Neural progenitor cell (in vitro differentiated cells): ENCODE data around the gene ADGRF1. TPM values are rescaled to one million over a fixed set of nuclear protein-coding genes. Genes with fewer than 3 reads are reported as not detected.

ENCODE experiments used
- DNase-seq: peaks from one replicate; pipeline ENCODE4 v3.0.0-alpha.2; 2016; ENCODE audit warnings: low spot score
- H2AFZ ChIP-seq: fragments of 200-600 bp; sonication (generic); replicated peaks from 2 replicates; pipeline ENCODE4 v1.6.1; 2016; ENCODE audit warnings: antibody characterized with exemption
- H3F3A ChIP-seq: fragments of 200-600 bp; sonication (generic); 2 replicates; pipeline ENCODE4 v1.6.1; 2016; ENCODE audit warnings: antibody characterized with exemption, low read depth
- H3K27ac ChIP-seq: fragments of 200-600 bp; sonication (generic); 2 replicates; pipeline ENCODE4 v1.5.1; 2016; ENCODE audit warnings: mild to moderate bottlenecking
- H3K27me3 ChIP-seq: fragments of 200-600 bp; sonication (generic); 2 replicates; pipeline ENCODE4 v1.6.1; 2016; ENCODE audit warnings: mild to moderate bottlenecking, moderate library complexity
- H3K36me3 ChIP-seq: fragments of 200-600 bp; sonication (generic); 2 replicates; pipeline ENCODE4 v1.5.1; 2016
- H3K4me1 ChIP-seq: fragments of 200-600 bp; sonication (generic); 2 replicates; pipeline ENCODE4 v1.6.1; 2016; ENCODE audit warnings: mixed run types
- H3K4me2 ChIP-seq: fragments of 200-600 bp; sonication (generic); 2 replicates; pipeline ENCODE4 v1.6.1; 2016
- H3K4me3 ChIP-seq: fragments of 200-600 bp; sonication (generic); 2 replicates; pipeline ENCODE4 v1.5.1; 2016
- H3K79me2 ChIP-seq: fragments of 200-600 bp; sonication (generic); 2 replicates; pipeline ENCODE4 v1.6.1; 2016; ENCODE audit warnings: low read depth
- H3K9ac ChIP-seq: fragments of 200-600 bp; sonication (generic); 2 replicates; pipeline ENCODE4 v1.6.1; 2016
- H3K9me3 ChIP-seq: fragments of 200-600 bp; sonication (generic); 2 replicates; pipeline ENCODE4 v1.5.1; 2016; ENCODE audit warnings: low read depth
- H4K20me1 ChIP-seq: fragments of 200-600 bp; sonication (generic); 2 replicates; pipeline ENCODE4 v1.6.1; 2016; ENCODE audit warnings: low read depth
- H3K27ac Mint-ChIP-seq: 3 replicates; pipeline ENCODE4 v1.8.0; 2021; ENCODE audit warnings: mixed read lengths
- H3K27me3 Mint-ChIP-seq: 2 replicates; pipeline ENCODE4 v1.8.0; 2022; ENCODE audit warnings: low read depth, mild to moderate bottlenecking, inconsistent platforms, moderate library complexity, mixed read lengths; ENCODE audit not compliant: insufficient read depth
- H3K36me3 Mint-ChIP-seq: 3 replicates; pipeline ENCODE4 v1.8.0; 2021; ENCODE audit warnings: mixed read lengths
- H3K4me1 Mint-ChIP-seq: 3 replicates; pipeline ENCODE4 v1.8.0; 2021; ENCODE audit warnings: mixed read lengths
- H3K4me3 Mint-ChIP-seq: 3 replicates; pipeline ENCODE4 v1.8.0; 2021; ENCODE audit warnings: mild to moderate bottlenecking, moderate library complexity, mixed read lengths
- H3K9me3 Mint-ChIP-seq: 3 replicates; pipeline ENCODE4 v1.8.0; 2020; ENCODE audit warnings: mixed read lengths
- EZH2 ChIP-seq: fragments of 200-600 bp; sonication (generic); IDR thresholded peaks from 2 replicates; pipeline ENCODE4 v1.6.1; 2017; ENCODE audit warnings: antibody characterized with exemption, mild to moderate bottlenecking, moderate library complexity
- EZH2phosphoT487 ChIP-seq: fragments of 200-600 bp; sonication (generic); IDR thresholded peaks from 2 replicates; pipeline ENCODE4 v1.6.1; 2017; ENCODE audit warnings: antibody characterized with exemption
- total RNA-seq: library from RNA; depleted of rRNA; stranded (reverse); fragments of >200 nt; gene quantifications from 2 replicates; pipeline ENCODE4 v1.2.3, GENCODE V29; 2015; ENCODE audit warnings: low replicate concordance
- TF ChIP-seq, protein P1 (sequence below): fragments of 200-600 bp; sonication (generic); IDR thresholded peaks from 2 replicates; pipeline ENCODE4 v1.5.1; 2017; ENCODE audit warnings: antibody characterized with exemption, mild to moderate bottlenecking

ADGRF1 gene
- total RNA-seq, 1 donor from 2014 or later: not detected

DNA sequence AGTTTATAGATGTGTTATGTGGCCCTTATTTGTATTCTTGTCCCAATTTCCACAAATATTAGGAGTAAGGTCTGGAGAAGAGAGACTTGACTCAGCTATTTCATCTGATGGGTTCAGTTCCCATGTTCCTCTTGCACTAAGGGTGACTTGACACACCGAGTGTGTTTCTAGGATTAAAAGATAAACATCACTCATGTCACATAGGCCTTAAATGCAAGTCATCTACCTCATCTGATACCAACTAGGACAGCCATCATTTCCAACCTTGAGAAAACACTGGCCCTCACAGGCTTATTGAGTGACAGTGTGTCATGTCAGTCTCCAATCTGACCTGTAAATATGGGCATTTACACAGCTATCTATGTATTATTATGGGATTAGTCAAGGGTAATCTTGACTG is 67.3 kb downstream of the ADGRF1 start:
- Histone ChIP-seq H3F3A (no peaks in the 10 kb centered on the region), H3K27ac (no peak overlapping the region), H3K79me2 (no peaks in the 10 kb centered on the region), H3K4me1 (no peaks in the 10 kb centered on the region), H4K20me1 (no peaks in the 10 kb centered on the region), H3K4me3 (no peak overlapping the region), H3K27me3 (no peaks in the 10 kb centered on the region), H2AFZ (no peak overlapping the region), H3K9me3 (no peaks in the 10 kb centered on the region), H3K9ac (no peak overlapping the region), H3K4me2 (no peak overlapping the region), H3K36me3 (no peaks in the 10 kb centered on the region)
- no peak for DNase-seq
- H3K4me3 Mint-ChIP-seq: no peak overlapping the region
- TF ChIP-seq, protein P1, sequence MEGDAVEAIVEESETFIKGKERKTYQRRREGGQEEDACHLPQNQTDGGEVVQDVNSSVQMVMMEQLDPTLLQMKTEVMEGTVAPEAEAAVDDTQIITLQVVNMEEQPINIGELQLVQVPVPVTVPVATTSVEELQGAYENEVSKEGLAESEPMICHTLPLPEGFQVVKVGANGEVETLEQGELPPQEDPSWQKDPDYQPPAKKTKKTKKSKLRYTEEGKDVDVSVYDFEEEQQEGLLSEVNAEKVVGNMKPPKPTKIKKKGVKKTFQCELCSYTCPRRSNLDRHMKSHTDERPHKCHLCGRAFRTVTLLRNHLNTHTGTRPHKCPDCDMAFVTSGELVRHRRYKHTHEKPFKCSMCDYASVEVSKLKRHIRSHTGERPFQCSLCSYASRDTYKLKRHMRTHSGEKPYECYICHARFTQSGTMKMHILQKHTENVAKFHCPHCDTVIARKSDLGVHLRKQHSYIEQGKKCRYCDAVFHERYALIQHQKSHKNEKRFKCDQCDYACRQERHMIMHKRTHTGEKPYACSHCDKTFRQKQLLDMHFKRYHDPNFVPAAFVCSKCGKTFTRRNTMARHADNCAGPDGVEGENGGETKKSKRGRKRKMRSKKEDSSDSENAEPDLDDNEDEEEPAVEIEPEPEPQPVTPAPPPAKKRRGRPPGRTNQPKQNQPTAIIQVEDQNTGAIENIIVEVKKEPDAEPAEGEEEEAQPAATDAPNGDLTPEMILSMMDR: no peak
- no peak overlapping the region for H3K27ac Mint-ChIP-seq
- no peaks in the 10 kb centered on the region for H3K36me3 Mint-ChIP-seq
- peaks cover 2% of the 10 kb centered on the region for H3K27me3 Mint-ChIP-seq
- no peaks in the 10 kb centered on the region for H3K4me1 Mint-ChIP-seq
- H3K9me3 Mint-ChIP-seq: no peaks in the 10 kb centered on the region

DNA sequence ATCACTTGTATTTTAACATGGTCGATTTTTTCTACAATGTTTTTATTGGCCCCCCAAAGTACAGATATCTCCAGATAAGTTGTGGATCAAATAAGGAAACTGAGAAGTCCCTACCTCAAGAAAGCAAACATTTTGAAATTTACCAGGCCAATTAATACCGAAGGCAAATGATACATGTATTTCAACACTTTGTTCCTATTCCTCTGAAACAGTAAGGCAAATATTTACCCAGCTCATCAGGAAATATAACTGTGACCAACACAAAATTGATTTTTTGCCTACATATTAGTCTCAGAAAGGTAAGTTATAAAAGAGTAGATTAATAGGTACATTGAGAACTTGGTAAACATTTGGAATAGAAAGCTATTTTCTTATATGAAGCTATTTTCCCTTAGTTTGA is 69.1 kb downstream of the ADGRF1 start:
- Histone ChIP-seq H3K4me3 (no peak overlapping the region), H3K9me3 (no peaks in the 10 kb centered on the region), H3K4me2 (no peak overlapping the region), H4K20me1 (no peaks in the 10 kb centered on the region), H3K9ac (no peak overlapping the region), H3K79me2 (no peaks in the 10 kb centered on the region), H3K36me3 (no peaks in the 10 kb centered on the region), H3K27ac (no peak overlapping the region), H2AFZ (no peak overlapping the region), H3K4me1 (no peaks in the 10 kb centered on the region), H3K27me3 (no peaks in the 10 kb centered on the region), H3F3A (no peaks in the 10 kb centered on the region)
- no peak overlapping the region for H3K4me3 Mint-ChIP-seq
- no peaks in the 10 kb centered on the region for H3K36me3 Mint-ChIP-seq
- H3K27me3 Mint-ChIP-seq: no peaks in the 10 kb centered on the region
- DNase-seq: no peak
- H3K4me1 Mint-ChIP-seq: no peaks in the 10 kb centered on the region
- TF ChIP-seq EZH2phosphoT487: no peak
- no peak for TF ChIP-seq EZH2
- no peak overlapping the region for H3K27ac Mint-ChIP-seq
- no peaks in the 10 kb centered on the region for H3K9me3 Mint-ChIP-seq

- TF ChIP-seq EZH2 (no peak), EZH2phosphoT487 (no peak)
- TF ChIP-seq, protein P1: no peak
- no peak for DNase-seq
- Histone ChIP-seq H3F3A (no peaks in the 10 kb centered on the region), H3K27ac (no peak overlapping the region), H3K9me3 (no peaks in the 10 kb centered on the region), H3K79me2 (no peaks in the 10 kb centered on the region), H3K4me3 (no peak overlapping the region), H3K27me3 (no peaks in the 10 kb centered on the region), H2AFZ (no peak overlapping the region), H3K4me2 (no peak overlapping the region), H4K20me1 (no peaks in the 10 kb centered on the region), H3K36me3 (no peaks in the 10 kb centered on the region), H3K9ac (no peak overlapping the region), H3K4me1 (no peaks in the 10 kb centered on the region)
- no peaks in the 10 kb centered on the region for H3K27me3 Mint-ChIP-seq
- H3K4me1 Mint-ChIP-seq: no peaks in the 10 kb centered on the region
- no peak overlapping the region for H3K27ac Mint-ChIP-seq
- no peak overlapping the region for H3K4me3 Mint-ChIP-seq
- H3K36me3 Mint-ChIP-seq: no peaks in the 10 kb centered on the region
- H3K9me3 Mint-ChIP-seq: no peaks in the 10 kb centered on the region
Observed at GRCh38 chr6:46972531-46972930, 69.6 kb downstream of the ADGRF1 start.

GRCh38 chr6:46969206-46969605 is 72.9 kb downstream of the ADGRF1 start:
- Histone ChIP-seq H3K27me3 (no peaks in the 10 kb centered on the region), H3K9me3 (no peaks in the 10 kb centered on the region), H2AFZ (no peak overlapping the region), H3K27ac (no peak overlapping the region), H3F3A (no peaks in the 10 kb centered on the region), H4K20me1 (no peaks in the 10 kb centered on the region), H3K36me3 (no peaks in the 10 kb centered on the region), H3K4me3 (no peak overlapping the region), H3K4me1 (no peaks in the 10 kb centered on the region), H3K9ac (no peak overlapping the region), H3K4me2 (no peak overlapping the region), H3K79me2 (no peaks in the 10 kb centered on the region)
- TF ChIP-seq, protein P1: no peak
- TF ChIP-seq EZH2phosphoT487: no peak
- no peaks in the 10 kb centered on the region for H3K36me3 Mint-ChIP-seq
- no peak overlapping the region for H3K27ac Mint-ChIP-seq
- no peaks in the 10 kb centered on the region for H3K9me3 Mint-ChIP-seq
- H3K4me1 Mint-ChIP-seq: no peaks in the 10 kb centered on the region
- H3K4me3 Mint-ChIP-seq: no peak overlapping the region
- H3K27me3 Mint-ChIP-seq: peaks cover 2% of the 10 kb centered on the region
- DNase-seq: no peak
